DOHH2 (cell line): ENCODE measurements around the gene C12orf57.

Experiments
- H3F3A ChIP-seq: fragments of 200-600 bp; sonication (generic), shearing (Covaris generic); 2 replicates; pipeline ENCODE4 v1.6.0; 2016; ENCODE audit warnings: antibody characterized with exemption, mild to moderate bottlenecking; ENCODE audit not compliant: control insufficient read depth, insufficient read depth
- H3K27ac ChIP-seq: fragments of 200-600 bp; sonication (generic); 2 replicates; pipeline ENCODE4 v1.5.1; 2014; ENCODE audit warnings: low read depth, mild to moderate bottlenecking, low read length, moderate library complexity
- H3K27me3 ChIP-seq: fragments of 200-600 bp; sonication (generic); 2 replicates; pipeline ENCODE4 v1.6.1; 2014; ENCODE audit warnings: mild to moderate bottlenecking, low read length, mixed read lengths; ENCODE audit not compliant: control insufficient read depth
- H3K36me3 ChIP-seq: fragments of 200-600 bp; sonication (generic); 2 replicates; pipeline ENCODE4 v1.6.1; 2014; ENCODE audit warnings: mild to moderate bottlenecking, low read length, moderate library complexity, mixed read lengths; ENCODE audit not compliant: control insufficient read depth
- H3K4me1 ChIP-seq: fragments of 200-600 bp; sonication (generic); 2 replicates; pipeline ENCODE4 v1.6.1; 2014; ENCODE audit warnings: mild to moderate bottlenecking, low read length, mixed read lengths; ENCODE audit not compliant: control insufficient read depth
- H3K4me2 ChIP-seq: fragments of 200-600 bp; sonication (generic); 2 replicates; pipeline ENCODE4 v1.6.0; 2014; ENCODE audit warnings: mild to moderate bottlenecking, low read length, moderate library complexity
- H3K4me3 ChIP-seq: fragments of 200-600 bp; sonication (generic); 2 replicates; pipeline ENCODE4 v1.5.1; 2014; ENCODE audit warnings: mild to moderate bottlenecking, low read length, mixed read lengths
- H3K79me2 ChIP-seq: fragments of 200-600 bp; sonication (generic); 2 replicates; pipeline ENCODE4 v1.6.1; 2014; ENCODE audit warnings: mild to moderate bottlenecking, low read length, mixed read lengths; ENCODE audit not compliant: control insufficient read depth
- H3K9me2 ChIP-seq: fragments of 200-600 bp; sonication (generic); replicated peaks from 2 replicates; pipeline ENCODE4 v1.6.1; 2014; ENCODE audit warnings: mild to moderate bottlenecking, low read length, mixed read lengths; ENCODE audit not compliant: control insufficient read depth
- H3K9me3 ChIP-seq: fragments of 200-600 bp; sonication (generic); 2 replicates; pipeline ENCODE4 v1.6.1; 2014; ENCODE audit warnings: antibody characterized with exemption, low read length, mixed read lengths; ENCODE audit not compliant: control insufficient read depth, insufficient read depth
- H4K20me1 ChIP-seq: fragments of 200-600 bp; sonication (generic); 2 replicates; pipeline ENCODE4 v1.6.0; 2014; ENCODE audit warnings: low read depth, mild to moderate bottlenecking, antibody characterized with exemption, low read length, moderate library complexity; ENCODE audit not compliant: control insufficient read depth, insufficient read depth
- EZH2phosphoT487 ChIP-seq: fragments of 200-600 bp; sonication (generic); IDR thresholded peaks from 2 replicates; pipeline ENCODE4 v1.6.1; 2017; ENCODE audit warnings: borderline replicate concordance, mild to moderate bottlenecking, antibody characterized with exemption, low read length, moderate library complexity, mixed read lengths
- TF ChIP-seq, protein P1 (sequence below): fragments of 200-600 bp; sonication (generic); IDR thresholded peaks from one replicate; pipeline ENCODE4 v1.5.1; 2014; ENCODE audit warnings: antibody characterized with exemption, mild to moderate bottlenecking, low read depth, low read length; ENCODE audit not compliant: poor library complexity, severe bottlenecking

C12orf57 gene

GRCh38 chr12:6966351-6966750 is 22.5 kb downstream of the C12orf57 start:
- Histone ChIP-seq H3K4me1 (peaks cover 39% of the 10 kb centered on the region), H3K9me3 (no peaks in the 10 kb centered on the region), H3K4me3 (no peak overlapping the region), H3K4me2 (no peak overlapping the region), H3K36me3 (peaks cover 67% of the 10 kb centered on the region), H3K27ac (no peak overlapping the region), H3K9me2 (no peaks in the 10 kb centered on the region), H3K27me3 (peaks cover 13% of the 10 kb centered on the region), H3K79me2 (peaks cover 35% of the 10 kb centered on the region), H4K20me1 (peaks cover 16% of the 10 kb centered on the region; the same call in 1 of the 2 replicates), H3F3A (peaks cover 39% of the 10 kb centered on the region)
- TF ChIP-seq EZH2phosphoT487 = no peak
- TF ChIP-seq, protein P1, sequence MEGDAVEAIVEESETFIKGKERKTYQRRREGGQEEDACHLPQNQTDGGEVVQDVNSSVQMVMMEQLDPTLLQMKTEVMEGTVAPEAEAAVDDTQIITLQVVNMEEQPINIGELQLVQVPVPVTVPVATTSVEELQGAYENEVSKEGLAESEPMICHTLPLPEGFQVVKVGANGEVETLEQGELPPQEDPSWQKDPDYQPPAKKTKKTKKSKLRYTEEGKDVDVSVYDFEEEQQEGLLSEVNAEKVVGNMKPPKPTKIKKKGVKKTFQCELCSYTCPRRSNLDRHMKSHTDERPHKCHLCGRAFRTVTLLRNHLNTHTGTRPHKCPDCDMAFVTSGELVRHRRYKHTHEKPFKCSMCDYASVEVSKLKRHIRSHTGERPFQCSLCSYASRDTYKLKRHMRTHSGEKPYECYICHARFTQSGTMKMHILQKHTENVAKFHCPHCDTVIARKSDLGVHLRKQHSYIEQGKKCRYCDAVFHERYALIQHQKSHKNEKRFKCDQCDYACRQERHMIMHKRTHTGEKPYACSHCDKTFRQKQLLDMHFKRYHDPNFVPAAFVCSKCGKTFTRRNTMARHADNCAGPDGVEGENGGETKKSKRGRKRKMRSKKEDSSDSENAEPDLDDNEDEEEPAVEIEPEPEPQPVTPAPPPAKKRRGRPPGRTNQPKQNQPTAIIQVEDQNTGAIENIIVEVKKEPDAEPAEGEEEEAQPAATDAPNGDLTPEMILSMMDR = no peak

DNA sequence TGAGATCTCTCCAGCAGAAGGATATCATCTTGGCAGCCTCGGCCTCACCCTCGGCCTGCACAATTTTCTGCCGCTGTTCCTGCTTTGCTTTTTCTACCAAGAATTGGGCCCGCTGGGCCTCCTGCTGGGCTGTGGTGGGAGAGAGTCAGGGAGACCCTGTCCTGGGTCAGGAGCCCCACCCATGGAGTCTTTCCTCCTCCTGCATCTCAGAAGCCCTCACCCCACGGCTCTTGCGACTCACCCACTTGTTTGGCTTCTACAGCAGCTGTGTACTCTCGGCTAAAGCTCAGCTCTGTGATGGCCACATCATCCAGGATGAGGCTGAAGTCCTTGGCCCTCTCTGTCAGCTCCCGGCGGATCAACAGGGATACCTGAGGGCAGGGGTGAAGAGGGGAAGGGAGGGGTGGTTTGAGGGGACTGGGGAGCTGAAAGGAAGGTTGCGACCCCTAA is 23.9 kb downstream of the C12orf57 start:
- Histone ChIP-seq H3K9me2 (no peaks in the 10 kb centered on the region), H3K27ac (no peak overlapping the region), H3K36me3 (peaks cover 80% of the 10 kb centered on the region), H3K9me3 (no peaks in the 10 kb centered on the region), H3K27me3 (0 out of 2 replicates have a peak, but pooled peaks cover 2% of the 10 kb centered on the region), H3F3A (peaks cover 41% of the 10 kb centered on the region), H4K20me1 (peaks cover 16% of the 10 kb centered on the region; the same call in 1 of the 2 replicates), H3K4me1 (peaks cover 38% of the 10 kb centered on the region), H3K79me2 (peaks cover 48% of the 10 kb centered on the region), H3K4me2 (no peak overlapping the region), H3K4me3 (no peak overlapping the region)
- TF ChIP-seq EZH2phosphoT487 = no peak
- TF ChIP-seq, protein P1 = no peak

- Histone ChIP-seq H3K27me3 (no peaks in the 10 kb centered on the region), H3K9me3 (no peaks in the 10 kb centered on the region), H3K4me3 (peak overlapping the region; percentile 99; the same call in 1 of the 2 replicates), H3K9me2 (no peaks in the 10 kb centered on the region), H3K4me2 (peak overlapping the region; percentile 95), H3K4me1 (peaks cover 44% of the 10 kb centered on the region), H4K20me1 (peaks cover 16% of the 10 kb centered on the region; the same call in 1 of the 2 replicates), H3K36me3 (peaks cover 87% of the 10 kb centered on the region), H3F3A (peaks cover 41% of the 10 kb centered on the region), H3K27ac (no peak overlapping the region), H3K79me2 (peaks cover 56% of the 10 kb centered on the region)
- no peak for TF ChIP-seq EZH2phosphoT487
- TF ChIP-seq, protein P1 = no peak
These were observed 24.6 kb downstream of the C12orf57 start for GRCh38 chr12:6968426-6968825.
